MM.1S (cell line): ENCODE results near the gene DNAJC18.

Source experiments
- DNase-seq: peaks from one replicate; pipeline ENCODE4 v3.0.0-alpha.2; 2015
- H2AFZ ChIP-seq: fragments of 300-600 bp; sonication (generic); 2 replicates; pipeline ENCODE4 v1.6.0; 2016; ENCODE audit warnings: antibody characterized with exemption, low read length
- H3F3A ChIP-seq: fragments of 300-600 bp; sonication (generic); 2 replicates; pipeline ENCODE4 v1.6.1; 2016; ENCODE audit warnings: mild to moderate bottlenecking, antibody characterized with exemption, low read length, moderate library complexity, mixed read lengths; ENCODE audit not compliant: insufficient read depth
- H3K27ac ChIP-seq: fragments of 300-600 bp; sonication (generic); 2 replicates; pipeline ENCODE4 v1.5.1; 2016; ENCODE audit warnings: mild to moderate bottlenecking, low read length
- H3K27me3 ChIP-seq: fragments of 300-600 bp; sonication (generic); replicated peaks from 2 replicates; pipeline ENCODE4 v1.6.0; 2016; ENCODE audit warnings: low read length; ENCODE audit not compliant: insufficient read depth
- H3K36me3 ChIP-seq: fragments of 300-600 bp; sonication (generic); replicated peaks from 2 replicates; pipeline ENCODE4 v1.6.1; 2016; ENCODE audit warnings: mild to moderate bottlenecking, low read length, mixed read lengths; ENCODE audit not compliant: insufficient read depth
- H3K4me1 ChIP-seq: fragments of 300-600 bp; sonication (generic); 2 replicates; pipeline ENCODE4 v1.6.1; 2016; ENCODE audit warnings: low read length, mixed read lengths
- H3K4me2 ChIP-seq: fragments of 300-600 bp; sonication (generic); 2 replicates; pipeline ENCODE4 v1.6.0; 2016; ENCODE audit warnings: low read depth, low read length
- H3K4me3 ChIP-seq: fragments of 300-600 bp; sonication (generic); 2 replicates; pipeline ENCODE4 v1.5.1; 2016; ENCODE audit warnings: low read length, mixed read lengths
- H3K79me2 ChIP-seq: fragments of 300-600 bp; sonication (generic); 2 replicates; pipeline ENCODE4 v1.6.1; 2016; ENCODE audit warnings: mixed run types, low read length, mixed read lengths
- H3K9ac ChIP-seq: fragments of 300-600 bp; sonication (generic); 2 replicates; pipeline ENCODE4 v1.6.1; 2016; ENCODE audit warnings: low read length, mixed read lengths
- H3K9me2 ChIP-seq: fragments of 300-600 bp; sonication (generic); replicated peaks from 2 replicates; pipeline ENCODE4 v1.6.1; 2016; ENCODE audit warnings: mild to moderate bottlenecking, low read length, mixed read lengths; ENCODE audit not compliant: insufficient read depth
- H3K9me3 ChIP-seq: fragments of 300-600 bp; sonication (generic); replicated peaks from 2 replicates; pipeline ENCODE4 v1.6.1; 2016; ENCODE audit warnings: mild to moderate bottlenecking, low read length, mixed read lengths; ENCODE audit not compliant: insufficient read depth
- H4K20me1 ChIP-seq: fragments of 300-600 bp; sonication (generic); 2 replicates; pipeline ENCODE4 v1.6.1; 2016; ENCODE audit warnings: mild to moderate bottlenecking, low read length, moderate library complexity, mixed read lengths; ENCODE audit not compliant: insufficient read depth
- EZH2 ChIP-seq: fragments of 300-600 bp; sonication (generic); optimal IDR thresholded peaks from 2 replicates; pipeline ENCODE3; 2017; ENCODE audit warnings: low read depth, mild to moderate bottlenecking, antibody characterized with exemption, low read length, mixed read lengths
- EZH2phosphoT487 ChIP-seq: fragments of 300-600 bp; sonication (generic); IDR thresholded peaks from 2 replicates; pipeline ENCODE4 v1.6.1; 2018; ENCODE audit warnings: antibody characterized with exemption, low read length
- TF ChIP-seq, protein P1 (sequence below): fragments of 300-600 bp; sonication (generic); IDR thresholded peaks from 2 replicates; pipeline ENCODE4 v1.5.1; 2016; ENCODE audit warnings: antibody characterized with exemption, low read length, mixed read lengths

The DNAJC18 gene

DNA sequence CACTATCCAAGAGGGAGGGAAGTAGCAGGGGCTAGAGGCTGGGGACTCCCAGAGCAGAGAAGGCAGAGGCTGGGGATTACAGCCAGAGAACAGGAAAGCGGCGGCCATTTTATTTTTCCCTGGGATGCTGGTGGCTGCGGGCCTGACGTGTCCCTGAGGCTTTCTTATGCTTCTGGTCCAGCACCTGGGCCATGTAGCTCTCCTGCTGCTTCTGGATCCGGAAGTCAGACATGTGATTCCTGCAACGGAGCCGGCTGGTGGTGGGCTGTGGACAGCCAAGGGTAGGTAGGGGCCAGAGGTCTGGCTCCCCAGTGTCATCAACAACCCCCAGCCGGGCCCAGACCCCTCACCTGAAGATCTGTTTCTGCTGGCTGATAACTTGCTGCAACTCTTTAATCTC, 42.6 kb downstream of the DNAJC18 start:
- peaks cover under 1% of the 10 kb centered on the region for H3K4me1 ChIP-seq
- no peak overlapping the region for H2AFZ ChIP-seq
- H3K27ac ChIP-seq: no peak overlapping the region
- H3K4me2 ChIP-seq: no peak overlapping the region
- no peak overlapping the region for H3K4me3 ChIP-seq
- no peaks in the 10 kb centered on the region for H4K20me1 ChIP-seq
- H3K9me2 ChIP-seq: no peaks in the 10 kb centered on the region
- TF ChIP-seq EZH2phosphoT487: no peak
- TF ChIP-seq, protein P1, sequence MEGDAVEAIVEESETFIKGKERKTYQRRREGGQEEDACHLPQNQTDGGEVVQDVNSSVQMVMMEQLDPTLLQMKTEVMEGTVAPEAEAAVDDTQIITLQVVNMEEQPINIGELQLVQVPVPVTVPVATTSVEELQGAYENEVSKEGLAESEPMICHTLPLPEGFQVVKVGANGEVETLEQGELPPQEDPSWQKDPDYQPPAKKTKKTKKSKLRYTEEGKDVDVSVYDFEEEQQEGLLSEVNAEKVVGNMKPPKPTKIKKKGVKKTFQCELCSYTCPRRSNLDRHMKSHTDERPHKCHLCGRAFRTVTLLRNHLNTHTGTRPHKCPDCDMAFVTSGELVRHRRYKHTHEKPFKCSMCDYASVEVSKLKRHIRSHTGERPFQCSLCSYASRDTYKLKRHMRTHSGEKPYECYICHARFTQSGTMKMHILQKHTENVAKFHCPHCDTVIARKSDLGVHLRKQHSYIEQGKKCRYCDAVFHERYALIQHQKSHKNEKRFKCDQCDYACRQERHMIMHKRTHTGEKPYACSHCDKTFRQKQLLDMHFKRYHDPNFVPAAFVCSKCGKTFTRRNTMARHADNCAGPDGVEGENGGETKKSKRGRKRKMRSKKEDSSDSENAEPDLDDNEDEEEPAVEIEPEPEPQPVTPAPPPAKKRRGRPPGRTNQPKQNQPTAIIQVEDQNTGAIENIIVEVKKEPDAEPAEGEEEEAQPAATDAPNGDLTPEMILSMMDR: no peak
- H3K36me3 ChIP-seq: no peaks in the 10 kb centered on the region
- H3K79me2 ChIP-seq: peaks cover 39% of the 10 kb centered on the region
- H3K27me3 ChIP-seq: no peaks in the 10 kb centered on the region
- H3K9me3 ChIP-seq: no peaks in the 10 kb centered on the region
- H3F3A ChIP-seq: peaks cover 14% of the 10 kb centered on the region; the same call in 1 of the 2 replicates
- DNase-seq: no peak
- H3K9ac ChIP-seq: no peak overlapping the region

DNA sequence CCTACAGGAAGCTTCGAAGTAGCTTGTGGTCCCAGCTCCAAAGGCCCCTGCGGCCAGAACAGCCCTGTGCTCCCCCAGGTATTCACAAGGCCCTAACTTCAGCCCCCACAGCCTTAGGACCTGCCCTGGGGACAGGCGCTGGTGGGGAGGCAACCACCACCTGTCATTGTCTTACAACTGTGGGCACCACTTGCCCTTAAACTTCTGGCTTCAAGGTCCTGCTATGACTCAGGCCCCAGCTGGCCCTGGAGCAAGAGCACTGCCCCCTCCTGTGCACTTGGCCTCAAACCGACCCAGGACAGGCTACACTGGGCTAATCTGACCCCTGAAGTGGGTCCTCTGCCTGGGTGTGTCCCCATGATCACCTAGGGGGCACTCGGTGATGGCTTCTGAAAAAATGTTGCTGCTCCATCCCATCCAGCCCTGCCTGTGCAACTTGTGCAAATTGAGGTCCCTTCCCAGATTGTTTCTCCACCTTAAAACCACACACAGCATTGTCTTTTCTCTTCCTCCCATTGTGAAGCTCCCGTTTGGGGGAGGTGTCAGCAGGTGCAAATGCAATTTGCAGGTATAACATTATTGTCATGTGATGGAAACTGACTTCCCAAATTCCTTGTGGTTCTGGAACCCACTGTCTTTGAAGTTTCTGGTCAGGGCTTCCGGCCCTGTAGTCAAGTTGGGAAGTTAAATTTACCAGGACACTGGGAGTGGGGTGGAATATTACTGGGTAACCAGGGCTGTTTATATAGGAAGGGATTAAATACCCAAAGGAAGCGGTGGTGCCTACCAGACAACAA, 43.3 kb downstream of the DNAJC18 start:
- Histone ChIP-seq H3K4me3 (no peak overlapping the region), H2AFZ (no peak overlapping the region), H3K4me2 (no peak overlapping the region), H3F3A (peaks cover 20% of the 10 kb centered on the region), H3K9me3 (no peaks in the 10 kb centered on the region), H3K27ac (no peak overlapping the region), H4K20me1 (no peaks in the 10 kb centered on the region), H3K79me2 (peaks cover 45% of the 10 kb centered on the region), H3K27me3 (no peaks in the 10 kb centered on the region), H3K9ac (no peak overlapping the region), H3K4me1 (peaks cover 7% of the 10 kb centered on the region), H3K36me3 (no peaks in the 10 kb centered on the region), H3K9me2 (no peaks in the 10 kb centered on the region)
- no peak for DNase-seq
- TF ChIP-seq EZH2phosphoT487: no peak
- no peak for TF ChIP-seq EZH2

DNA sequence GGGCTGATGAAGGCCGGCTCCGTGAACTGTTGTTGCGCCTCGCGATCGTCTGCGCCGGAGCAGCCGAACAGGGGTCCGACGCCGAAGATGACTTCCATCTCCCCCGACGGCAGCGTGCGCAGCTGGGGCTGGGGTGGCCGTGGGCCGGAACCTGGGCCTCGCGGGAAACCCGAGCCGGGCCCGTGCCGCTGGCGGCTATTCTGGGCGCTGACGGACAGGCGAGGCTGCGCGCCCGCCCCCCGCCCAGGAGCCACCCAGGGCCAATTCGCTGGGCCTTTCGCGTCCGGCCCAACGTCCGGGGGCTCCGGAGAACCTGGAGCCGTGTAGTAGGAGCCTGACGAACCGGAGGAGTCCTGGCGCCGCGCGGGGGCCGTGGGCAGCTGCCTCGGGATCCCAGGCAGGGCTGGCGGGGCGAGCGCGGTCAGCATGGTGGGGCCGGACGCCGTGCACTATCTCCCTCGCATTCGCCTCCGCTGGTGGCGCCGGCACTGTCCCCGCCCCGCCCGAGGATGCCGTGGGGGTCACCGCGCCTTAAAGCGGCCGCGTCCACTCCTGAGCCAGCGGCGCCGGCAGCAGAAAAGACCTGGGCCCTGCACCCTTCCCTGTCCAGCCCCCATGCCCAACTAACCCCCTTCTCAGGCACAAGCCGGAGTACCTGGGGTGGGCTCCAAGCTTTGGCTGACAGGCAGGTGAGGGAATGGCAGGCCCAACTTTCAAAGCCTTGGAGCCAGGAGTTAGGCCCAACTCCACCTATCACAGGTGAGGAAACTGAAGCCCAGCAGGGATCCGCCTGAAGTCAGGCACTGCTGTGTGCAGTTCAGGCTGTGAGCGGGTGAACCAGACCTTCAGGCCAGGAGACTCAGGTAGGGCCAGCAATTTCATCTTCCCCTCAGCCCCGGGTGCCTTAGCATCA, 44.4 kb downstream of the DNAJC18 start, which contains the start of gene PROB1:
PROB1 (minus strand) TSS at position 451 of the 913 bp plus-strand sequence; CDS start at position 428, 23 bp downstream.
- Histone ChIP-seq H4K20me1 (no peaks in the 10 kb centered on the region), H3K9me2 (no peaks in the 10 kb centered on the region), H3K4me3 (peak within 1 kb of the TSS; percentile 74), H3K27ac (peak within 1 kb of the TSS; percentile 98; the same call in 1 of the 2 replicates), H3K79me2 (peaks cover 55% of the 10 kb centered on the region), H3K9me3 (no peaks in the 10 kb centered on the region), H2AFZ (peak within 1 kb of the TSS; percentile 60), H3K36me3 (no peaks in the 10 kb centered on the region), H3K27me3 (no peaks in the 10 kb centered on the region), H3K4me1 (peaks cover 18% of the 10 kb centered on the region), H3F3A (peaks cover 31% of the 10 kb centered on the region), H3K4me2 (peak within 1 kb of the TSS; percentile 98), H3K9ac (peak within 1 kb of the TSS; percentile 96)
- no peak for DNase-seq
- TF ChIP-seq, protein P1: no peak
- TF ChIP-seq EZH2 (no peak), EZH2phosphoT487 (no peak)
